ENCODE measurements around the gene EFR3B.

Gene EFR3B

DNA sequence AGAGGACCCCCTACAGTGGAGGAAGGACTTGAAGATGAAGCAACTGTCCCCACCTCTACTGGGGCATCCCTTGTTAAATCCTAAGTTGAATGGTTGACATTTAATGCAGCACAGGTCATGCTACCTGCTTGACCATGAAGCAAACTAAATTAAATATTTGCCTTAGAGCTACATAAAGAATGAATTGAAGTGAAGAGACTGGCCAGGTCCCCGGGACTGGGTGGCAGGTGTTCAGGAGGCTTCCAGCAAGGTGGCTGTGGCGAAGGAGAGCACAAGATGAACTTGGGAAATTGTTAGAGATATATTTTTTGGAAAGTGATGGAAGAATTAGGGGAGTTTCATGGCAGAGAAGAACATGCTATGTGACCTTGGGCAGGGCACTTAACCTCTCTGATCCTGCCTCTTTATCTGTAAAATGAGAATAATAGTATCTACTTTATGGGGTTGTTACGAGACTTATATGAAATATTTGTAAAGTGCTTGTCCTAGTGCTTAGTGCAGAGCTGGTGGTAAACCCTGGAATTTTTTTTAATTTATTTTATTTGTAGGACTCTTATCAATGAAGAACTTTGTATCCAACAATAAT lies 37.3 kb downstream of the EFR3B start:
- no peak for TF ChIP-seq TAF1 (IDR thresholded peaks at IDR 0.05; ENCODE audit: low read depth)
- TF ChIP-seq FOXM1 (IDR thresholded peaks at IDR 0.05; ENCODE audit: borderline replicate concordance, low read depth) = no peak
- no peak for TF ChIP-seq NFIC (IDR thresholded peaks at IDR 0.05)
- TF ChIP-seq EP300 (IDR thresholded peaks at IDR 0.05; ENCODE audit: borderline replicate concordance) = no peak
- no peak for TF ChIP-seq TEAD4 (IDR thresholded peaks at IDR 0.05)
- TF ChIP-seq, protein P1, sequence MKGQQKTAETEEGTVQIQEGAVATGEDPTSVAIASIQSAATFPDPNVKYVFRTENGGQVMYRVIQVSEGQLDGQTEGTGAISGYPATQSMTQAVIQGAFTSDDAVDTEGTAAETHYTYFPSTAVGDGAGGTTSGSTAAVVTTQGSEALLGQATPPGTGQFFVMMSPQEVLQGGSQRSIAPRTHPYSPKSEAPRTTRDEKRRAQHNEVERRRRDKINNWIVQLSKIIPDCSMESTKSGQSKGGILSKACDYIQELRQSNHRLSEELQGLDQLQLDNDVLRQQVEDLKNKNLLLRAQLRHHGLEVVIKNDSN (IDR thresholded peaks at IDR 0.05) = no peak
- TF ChIP-seq, protein P2, sequence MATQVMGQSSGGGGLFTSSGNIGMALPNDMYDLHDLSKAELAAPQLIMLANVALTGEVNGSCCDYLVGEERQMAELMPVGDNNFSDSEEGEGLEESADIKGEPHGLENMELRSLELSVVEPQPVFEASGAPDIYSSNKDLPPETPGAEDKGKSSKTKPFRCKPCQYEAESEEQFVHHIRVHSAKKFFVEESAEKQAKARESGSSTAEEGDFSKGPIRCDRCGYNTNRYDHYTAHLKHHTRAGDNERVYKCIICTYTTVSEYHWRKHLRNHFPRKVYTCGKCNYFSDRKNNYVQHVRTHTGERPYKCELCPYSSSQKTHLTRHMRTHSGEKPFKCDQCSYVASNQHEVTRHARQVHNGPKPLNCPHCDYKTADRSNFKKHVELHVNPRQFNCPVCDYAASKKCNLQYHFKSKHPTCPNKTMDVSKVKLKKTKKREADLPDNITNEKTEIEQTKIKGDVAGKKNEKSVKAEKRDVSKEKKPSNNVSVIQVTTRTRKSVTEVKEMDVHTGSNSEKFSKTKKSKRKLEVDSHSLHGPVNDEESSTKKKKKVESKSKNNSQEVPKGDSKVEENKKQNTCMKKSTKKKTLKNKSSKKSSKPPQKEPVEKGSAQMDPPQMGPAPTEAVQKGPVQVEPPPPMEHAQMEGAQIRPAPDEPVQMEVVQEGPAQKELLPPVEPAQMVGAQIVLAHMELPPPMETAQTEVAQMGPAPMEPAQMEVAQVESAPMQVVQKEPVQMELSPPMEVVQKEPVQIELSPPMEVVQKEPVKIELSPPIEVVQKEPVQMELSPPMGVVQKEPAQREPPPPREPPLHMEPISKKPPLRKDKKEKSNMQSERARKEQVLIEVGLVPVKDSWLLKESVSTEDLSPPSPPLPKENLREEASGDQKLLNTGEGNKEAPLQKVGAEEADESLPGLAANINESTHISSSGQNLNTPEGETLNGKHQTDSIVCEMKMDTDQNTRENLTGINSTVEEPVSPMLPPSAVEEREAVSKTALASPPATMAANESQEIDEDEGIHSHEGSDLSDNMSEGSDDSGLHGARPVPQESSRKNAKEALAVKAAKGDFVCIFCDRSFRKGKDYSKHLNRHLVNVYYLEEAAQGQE (IDR thresholded peaks at IDR 0.05; ENCODE audit: low read depth) = no peak
- no peak for TF ChIP-seq CREB1 (IDR thresholded peaks at IDR 0.05; ENCODE audit: low read depth)
- TF ChIP-seq RAD21 (IDR thresholded peaks at IDR 0.05; ENCODE audit: low read depth) = no peak
- no peak for TF ChIP-seq TCF12 (IDR thresholded peaks at IDR 0.05; ENCODE audit: low read depth)
- TF ChIP-seq, protein P3, sequence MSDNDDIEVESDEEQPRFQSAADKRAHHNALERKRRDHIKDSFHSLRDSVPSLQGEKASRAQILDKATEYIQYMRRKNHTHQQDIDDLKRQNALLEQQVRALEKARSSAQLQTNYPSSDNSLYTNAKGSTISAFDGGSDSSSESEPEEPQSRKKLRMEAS (IDR thresholded peaks at IDR 0.05) = no peak
- no peak for TF ChIP-seq CEBPB (IDR thresholded peaks at IDR 0.05)
- no peak for TF ChIP-seq ZBTB7A (IDR thresholded peaks at IDR 0.05; ENCODE audit: low read depth)
- no peak for TF ChIP-seq YY1 (IDR thresholded peaks at IDR 0.05; ENCODE audit: low read depth)
- TF ChIP-seq EGR1 (IDR thresholded peaks at IDR 0.05) = no peak

DNA sequence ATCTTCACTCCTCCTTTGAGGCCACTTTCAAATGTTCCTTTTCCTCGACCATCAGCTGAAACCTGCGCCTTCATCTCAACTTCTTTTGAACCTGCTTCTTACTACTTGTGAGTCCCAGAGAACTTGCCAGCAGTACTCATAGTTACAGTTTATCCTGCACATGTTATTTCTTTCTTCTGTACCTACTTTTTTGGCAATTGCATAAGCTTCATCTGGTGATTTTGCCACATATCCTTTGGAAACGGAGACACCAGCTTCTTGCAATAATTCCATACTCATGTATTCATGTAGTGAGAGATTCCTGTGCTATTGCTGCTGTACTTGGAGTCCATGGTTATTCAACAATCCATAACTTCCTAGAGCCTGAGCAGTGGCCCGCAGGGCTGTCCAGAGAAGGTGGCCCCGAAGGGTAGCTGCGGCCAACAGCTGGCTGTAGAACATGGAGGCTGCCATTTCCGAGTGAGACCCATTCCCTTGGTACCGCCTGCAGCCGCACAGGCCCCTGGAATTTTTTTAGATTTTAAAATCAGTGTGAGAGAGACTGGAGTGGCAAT lies 39.4 kb downstream of the EFR3B start:
- TF ChIP-seq TCF12 (IDR thresholded peaks at IDR 0.05; ENCODE audit: low read depth) (no peak), TAF1 (IDR thresholded peaks at IDR 0.05; ENCODE audit: low read depth) (no peak), TEAD4 (IDR thresholded peaks at IDR 0.05) (no peak), EGR1 (IDR thresholded peaks at IDR 0.05) (no peak), CEBPB (IDR thresholded peaks at IDR 0.05) (no peak), FOXM1 (IDR thresholded peaks at IDR 0.05; ENCODE audit: borderline replicate concordance, low read depth) (no peak), NFIC (IDR thresholded peaks at IDR 0.05) (no peak), YY1 (IDR thresholded peaks at IDR 0.05; ENCODE audit: low read depth) (no peak), ZBTB7A (IDR thresholded peaks at IDR 0.05; ENCODE audit: low read depth) (no peak), RAD21 (IDR thresholded peaks at IDR 0.05; ENCODE audit: low read depth) (no peak), EP300 (IDR thresholded peaks at IDR 0.05; ENCODE audit: borderline replicate concordance) (no peak), CREB1 (IDR thresholded peaks at IDR 0.05; ENCODE audit: low read depth) (no peak)
- TF ChIP-seq, protein P1 (IDR thresholded peaks at IDR 0.05) = no peak
- TF ChIP-seq, protein P2 (IDR thresholded peaks at IDR 0.05; ENCODE audit: low read depth) = no peak
- TF ChIP-seq, protein P3 (IDR thresholded peaks at IDR 0.05) = no peak

DNA sequence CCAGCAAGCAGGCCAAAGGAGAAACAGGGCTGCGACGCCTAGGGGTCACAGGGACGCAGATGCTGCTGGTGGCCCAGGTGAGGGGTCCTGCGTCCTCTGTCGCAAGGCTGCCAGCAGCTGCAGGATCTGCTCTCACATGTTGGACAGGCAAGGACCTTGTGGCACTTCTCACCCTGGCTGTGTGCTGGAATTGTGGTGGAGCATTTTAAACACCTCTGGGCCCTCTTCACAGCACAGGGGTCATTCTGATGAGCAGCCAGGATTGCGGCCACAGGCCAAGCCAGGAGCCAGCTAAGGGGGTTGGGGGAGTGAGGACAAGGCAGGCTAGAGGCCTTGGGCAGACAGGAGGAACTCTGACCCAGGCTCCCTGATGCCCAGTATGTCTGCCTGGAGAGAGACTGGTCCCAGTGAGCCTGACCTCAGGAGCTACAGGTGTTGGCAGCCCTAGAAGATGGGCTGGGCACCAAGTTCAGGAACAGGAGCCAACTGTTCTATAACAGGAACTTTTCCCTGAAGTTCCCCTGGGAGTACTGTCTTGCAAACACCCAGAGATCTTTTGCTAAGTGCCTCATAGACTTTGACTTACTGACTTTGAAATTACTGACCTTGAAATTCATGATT lies 40.2 kb downstream of the EFR3B start:
- TF ChIP-seq CEBPB (IDR thresholded peaks at IDR 0.05) = no peak
- no peak for TF ChIP-seq NFIC (IDR thresholded peaks at IDR 0.05)
- no peak for TF ChIP-seq TCF12 (IDR thresholded peaks at IDR 0.05; ENCODE audit: low read depth)

DNA sequence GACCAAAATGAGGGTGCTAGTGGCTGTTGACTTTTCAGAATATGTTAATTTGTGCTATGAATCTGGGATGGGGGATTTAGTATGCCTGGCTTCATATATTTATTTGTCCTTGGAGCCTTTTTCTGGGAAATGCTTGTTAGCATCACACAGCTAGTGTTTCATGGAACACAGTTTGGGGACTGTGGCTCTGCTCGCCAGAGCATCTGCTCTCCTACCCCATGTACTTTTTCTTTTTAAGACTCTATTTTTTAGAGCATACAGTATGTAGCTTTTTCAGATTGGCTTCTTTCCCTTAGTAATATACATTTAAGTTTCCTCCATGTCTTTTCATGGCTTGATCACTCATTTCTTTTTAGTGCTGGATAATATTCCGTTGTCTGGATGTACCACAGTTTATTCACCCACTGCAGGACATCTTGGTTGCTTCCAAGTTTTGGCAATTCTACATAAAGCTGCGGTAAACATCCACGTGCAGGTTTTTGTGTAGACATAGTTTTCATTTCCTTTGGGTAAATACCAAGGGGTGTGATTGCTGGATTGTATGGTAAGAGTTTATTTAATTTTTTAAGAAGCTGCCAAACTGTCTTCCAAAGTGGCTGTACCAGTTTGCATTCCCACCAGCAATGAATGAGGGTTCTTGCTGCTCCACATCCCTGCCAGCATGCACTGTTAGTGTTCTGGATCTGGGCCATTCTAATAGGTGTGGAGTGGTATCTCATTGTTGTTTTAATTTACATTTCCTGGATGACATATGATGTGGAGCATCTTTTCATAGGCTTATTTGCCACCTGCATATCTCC lies 44.1 kb downstream of the EFR3B start:
- TF ChIP-seq NFIC (IDR thresholded peaks at IDR 0.05) (no peak), ZBTB7A (IDR thresholded peaks at IDR 0.05; ENCODE audit: low read depth) (no peak), YY1 (IDR thresholded peaks at IDR 0.05; ENCODE audit: low read depth) (no peak), TCF12 (IDR thresholded peaks at IDR 0.05; ENCODE audit: low read depth) (no peak), RAD21 (IDR thresholded peaks at IDR 0.05; ENCODE audit: low read depth) (no peak), CREB1 (IDR thresholded peaks at IDR 0.05; ENCODE audit: low read depth) (no peak), EP300 (IDR thresholded peaks at IDR 0.05; ENCODE audit: borderline replicate concordance) (no peak), TEAD4 (IDR thresholded peaks at IDR 0.05) (no peak), EGR1 (IDR thresholded peaks at IDR 0.05) (no peak), FOXM1 (IDR thresholded peaks at IDR 0.05; ENCODE audit: borderline replicate concordance, low read depth) (no peak)
- TF ChIP-seq, protein P1 (IDR thresholded peaks at IDR 0.05) = no peak
- TF ChIP-seq, protein P2 (IDR thresholded peaks at IDR 0.05; ENCODE audit: low read depth) = no peak
- TF ChIP-seq, protein P3 (IDR thresholded peaks at IDR 0.05) = no peak
